Medulla oblongata (tissue), 1 donor: ENCODE data around the gene NF1.
"Not testable (repeated sequence)": the region's sequence is repeated elsewhere in the genome, so short reads cannot be mapped to it uniquely, and the experiment has no call there.

Source experiments
- DNase-seq: peaks from one replicate; pipeline ENCODE4 v3.0.0-alpha.2; 2015; ENCODE audit errors: extremely low spot score

The NF1 gene

GRCh38 chr17:31251970-31252328 is 157.2 kb downstream of the NF1 start:
- no peak for DNase-seq

GRCh38 chr17:31252741-31253140 is 158.0 kb downstream of the NF1 start:
- peak; percentile 41 for DNase-seq

GRCh38 chr17:31254654-31255053 is 159.9 kb downstream of the NF1 start:
- no peak for DNase-seq

- no peak for DNase-seq
Observed at GRCh38 chr17:31256936-31257335, 162.2 kb downstream of the NF1 start.

GRCh38 chr17:31260151-31260550 is 165.4 kb downstream of the NF1 start:
- DNase-seq: no peak

- DNase-seq: no peak
Observed at GRCh38 chr17:31261601-31262000, 166.8 kb downstream of the NF1 start.

- not testable (repeated sequence) for DNase-seq
Observed at GRCh38 chr17:31262923-31263322, 168.1 kb downstream of the NF1 start.

- no peak for DNase-seq
Observed at GRCh38 chr17:31266042-31266441, 171.3 kb downstream of the NF1 start.

GRCh38 chr17:31269036-31269577 is 174.3 kb downstream of the NF1 start:
- no peak for DNase-seq

- DNase-seq: no peak
Observed at GRCh38 chr17:31269578-31269983, 174.8 kb downstream of the NF1 start.

- DNase-seq: no peak
Observed at GRCh38 chr17:31272236-31272635, 177.5 kb downstream of the NF1 start.

GRCh38 chr17:31272803-31273202 is 178.0 kb downstream of the NF1 start:
- DNase-seq: no peak

GRCh38 chr17:31273516-31273915 is 178.7 kb downstream of the NF1 start:
- no peak for DNase-seq

- no peak for DNase-seq
Observed at GRCh38 chr17:31274252-31274651, 179.5 kb downstream of the NF1 start.

- DNase-seq: no peak
Observed at GRCh38 chr17:31275116-31275515, 180.3 kb downstream of the NF1 start.

- DNase-seq: no peak
Observed at GRCh38 chr17:31279401-31279800, 184.6 kb downstream of the NF1 start.

GRCh38 chr17:31281061-31281460 is 186.3 kb downstream of the NF1 start:
- no peak for DNase-seq

GRCh38 chr17:31283841-31284240 is 189.1 kb downstream of the NF1 start:
- DNase-seq: no peak

GRCh38 chr17:31286587-31286986 is 191.8 kb downstream of the NF1 start:
- DNase-seq: no peak

- not testable (repeated sequence) for DNase-seq
Observed at GRCh38 chr17:31287932-31288331, 193.2 kb downstream of the NF1 start.

GRCh38 chr17:31289790-31290189 is 195.0 kb downstream of the NF1 start:
- no peak for DNase-seq

- DNase-seq: no peak
Observed at GRCh38 chr17:31291820-31292219, 197.0 kb downstream of the NF1 start.

GRCh38 chr17:31293581-31293980 is 198.8 kb downstream of the NF1 start:
- no peak for DNase-seq

- DNase-seq: peak; percentile 61
Observed at GRCh38 chr17:31294231-31294630, 199.5 kb downstream of the NF1 start.
